ENCODE results near the gene SLC45A2.

Gene SLC45A2

GRCh38 chr5:34007201-34007620, 22.7 kb upstream of the SLC45A2 start:
- DNase-seq (ENCODE audit: low spot score) = no peak

DNA sequence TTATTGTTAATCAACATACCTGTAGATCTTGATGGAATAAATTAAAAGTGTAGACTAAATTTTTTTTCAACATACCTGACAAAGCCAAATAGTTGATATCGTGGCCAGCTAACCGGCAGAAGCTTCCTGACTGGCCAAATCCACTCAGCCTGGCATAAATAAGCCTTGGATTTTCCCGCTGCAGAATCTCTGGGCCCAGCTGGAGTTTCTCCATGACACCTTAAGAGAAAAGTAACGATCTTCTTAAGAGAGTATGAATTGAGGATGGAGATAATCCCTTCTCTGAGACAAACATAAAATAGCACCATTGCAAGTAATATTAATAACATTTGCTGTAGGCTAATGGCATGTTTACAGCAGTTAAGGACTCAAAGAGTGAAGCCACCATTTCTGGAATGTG, 21.2 kb upstream of the SLC45A2 start:
- DNase-seq (ENCODE audit: low spot score) = no peak

GRCh38 chr5:34005211-34005610, 20.7 kb upstream of the SLC45A2 start:
- no peak for DNase-seq (ENCODE audit: low spot score)

GRCh38 chr5:34003941-34004340, 19.4 kb upstream of the SLC45A2 start:
- no peak for DNase-seq (ENCODE audit: low spot score)

DNA sequence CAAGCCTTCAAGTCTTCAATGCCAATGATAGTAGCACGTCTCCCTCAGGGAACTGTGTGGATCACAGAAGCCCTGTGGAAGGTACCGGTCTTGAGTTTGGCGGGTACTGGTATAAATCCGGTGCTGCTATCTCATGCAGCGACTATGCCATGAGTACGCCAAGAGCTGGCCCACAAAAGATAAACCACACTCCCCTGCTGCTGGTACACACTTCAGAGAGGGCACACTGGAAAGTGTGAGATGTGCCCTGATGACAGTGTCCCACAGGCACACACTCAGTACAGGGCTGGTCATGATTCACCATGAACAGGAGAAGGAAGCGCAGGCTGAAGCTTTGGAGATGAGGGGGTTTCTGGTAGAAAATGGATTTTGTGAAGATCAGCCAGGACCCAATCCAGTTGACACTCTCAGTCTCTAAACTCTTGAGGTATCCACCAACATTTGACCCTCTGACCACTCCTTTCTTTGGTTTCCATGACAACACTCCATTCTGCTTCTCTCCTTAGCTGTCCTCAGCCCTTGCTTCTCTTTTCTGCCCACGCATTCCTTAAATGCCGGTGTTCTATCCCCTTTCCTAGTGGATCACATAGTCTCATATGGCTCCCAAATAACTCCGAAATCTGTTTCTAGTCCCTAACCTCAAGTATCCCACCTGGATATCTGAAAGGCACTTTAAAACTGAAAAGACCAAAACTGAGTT, 18.3 kb upstream of the SLC45A2 start:
- DNase-seq (ENCODE audit: low spot score) = no peak

DNA sequence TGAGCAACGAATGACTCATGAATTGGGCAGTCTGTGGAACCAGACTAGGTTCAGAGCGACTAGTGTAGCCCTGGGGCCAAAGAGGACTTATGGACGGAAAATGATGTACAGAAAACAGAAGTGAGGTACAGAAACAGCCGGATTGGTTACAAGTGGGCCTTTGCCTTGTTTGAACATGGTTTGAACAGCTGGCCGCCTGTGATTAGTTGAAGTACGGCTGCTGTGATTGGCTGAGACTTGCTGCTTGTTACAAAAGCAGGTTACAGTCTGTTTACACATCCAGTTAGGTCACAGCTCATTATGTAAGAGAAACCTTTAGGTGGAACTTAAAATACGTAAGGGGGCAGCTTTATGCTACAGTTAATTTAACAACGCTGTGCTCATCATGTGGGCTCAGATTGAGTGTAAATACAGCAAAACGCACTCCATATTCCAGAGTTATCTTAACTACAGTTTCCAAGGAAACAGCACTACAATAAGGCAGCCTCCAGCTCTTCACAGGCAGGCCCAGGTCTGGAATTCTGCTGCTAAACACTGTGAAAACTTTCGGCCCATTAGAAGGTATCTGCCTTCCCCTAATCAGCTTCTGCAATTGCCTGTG, 16.8 kb upstream of the SLC45A2 start:
- peak; percentile 84 for DNase-seq (ENCODE audit: low spot score)

GRCh38 chr5:33999978-34000377, 15.5 kb upstream of the SLC45A2 start:
- no peak for DNase-seq (ENCODE audit: low spot score)

DNA sequence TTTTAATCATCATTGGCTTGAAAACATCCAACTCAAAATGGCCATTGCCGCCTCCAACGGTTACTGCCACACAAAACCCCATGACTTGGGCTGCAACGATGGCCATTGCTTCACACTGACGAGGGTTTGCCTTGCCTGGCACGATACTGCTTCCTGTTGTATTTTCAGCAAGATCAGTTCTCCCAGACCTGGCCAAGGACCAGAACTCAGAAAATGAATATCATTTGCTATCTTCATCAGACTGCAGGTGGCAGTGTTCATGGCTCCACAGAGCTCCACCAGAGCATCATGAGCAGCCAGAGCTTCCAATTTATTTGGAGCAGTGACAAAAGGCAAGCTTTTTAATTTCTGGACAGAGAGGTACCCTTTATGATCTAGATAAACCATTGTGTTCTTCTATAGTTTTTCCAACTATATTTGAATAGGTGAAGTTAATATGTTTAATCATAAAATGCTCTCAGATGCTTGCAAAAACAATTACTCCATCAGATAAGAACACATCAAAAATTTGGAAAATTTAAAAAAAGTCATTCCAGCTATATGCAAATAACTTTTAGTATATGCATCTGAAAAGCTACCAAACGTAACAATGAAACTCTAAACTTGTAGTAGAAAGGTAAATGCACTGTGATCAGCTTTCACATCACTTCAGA, 13.0 kb upstream of the SLC45A2 start:
- DNase-seq (ENCODE audit: low spot score) = peak; percentile 71

DNA sequence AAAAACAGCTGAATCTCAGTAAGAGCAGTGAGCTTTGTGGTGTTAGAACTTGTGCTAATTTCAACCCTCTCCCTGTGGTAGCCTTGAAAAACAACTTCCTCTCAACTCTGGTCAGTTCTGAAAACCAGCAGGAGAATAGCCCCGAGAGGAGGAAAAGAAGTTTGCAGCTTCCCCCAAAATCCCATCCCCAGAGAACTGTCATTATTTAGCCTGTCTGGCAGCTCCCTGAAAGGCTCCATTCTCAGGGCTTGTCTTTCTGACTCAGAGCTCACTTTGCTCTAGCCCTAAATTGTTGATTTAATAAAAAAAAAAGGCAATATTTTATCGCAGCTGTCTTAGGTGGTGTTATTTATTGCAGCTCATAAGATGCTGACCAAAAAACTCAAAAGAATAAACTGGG, 11.4 kb upstream of the SLC45A2 start:
- no peak for DNase-seq (ENCODE audit: low spot score)

- no peak for DNase-seq (ENCODE audit: low spot score)
Observed at GRCh38 chr5:33994845-33995244, 10.4 kb upstream of the SLC45A2 start.

- DNase-seq (ENCODE audit: low spot score) = no peak
Observed at GRCh38 chr5:33992864-33993263, 8.4 kb upstream of the SLC45A2 start.

GRCh38 chr5:33985447-33985846, 954 bp upstream of the SLC45A2 start:
- DNase-seq (ENCODE audit: low spot score) = no peak

GRCh38 chr5:33984178-33984577, 315 bp downstream of the SLC45A2 start:
- no peak for DNase-seq (ENCODE audit: low spot score)

DNA sequence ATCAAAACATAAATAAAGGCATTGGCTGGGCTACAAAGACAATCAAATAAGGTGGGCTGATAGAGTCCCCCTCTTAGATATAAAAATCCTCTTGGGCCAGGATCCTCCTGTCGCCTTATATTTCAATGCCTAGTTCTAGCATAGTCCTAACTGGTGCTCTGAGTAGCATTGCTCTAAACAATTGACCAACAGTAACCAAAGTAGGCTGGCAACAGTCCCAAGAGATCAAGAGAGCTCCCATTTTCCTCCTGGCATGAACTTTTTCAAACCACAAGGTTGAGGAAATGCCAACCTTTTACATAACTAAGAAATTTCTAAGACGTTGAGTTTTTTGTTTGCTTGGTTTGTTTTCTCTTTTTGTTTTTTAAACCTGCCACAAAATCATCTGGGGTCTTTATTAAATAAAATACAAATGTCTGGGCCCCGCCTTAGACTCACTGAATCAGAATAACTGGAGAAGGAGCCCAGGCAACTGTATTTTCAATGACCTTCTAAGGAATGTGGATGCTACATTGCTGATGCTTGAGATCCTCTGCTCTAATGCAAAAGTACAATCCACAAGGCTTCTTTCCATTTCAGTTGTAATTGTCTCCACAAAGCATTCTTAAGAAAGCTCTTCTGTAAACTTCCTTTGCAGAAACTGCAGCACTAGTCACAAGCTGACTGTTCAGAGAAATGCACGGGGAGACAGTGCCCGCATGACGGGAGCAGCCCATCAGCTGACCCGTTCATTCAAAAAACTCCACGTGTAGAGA, 2.9 kb downstream of the SLC45A2 start:
- no peak for DNase-seq (ENCODE audit: low spot score)

DNA sequence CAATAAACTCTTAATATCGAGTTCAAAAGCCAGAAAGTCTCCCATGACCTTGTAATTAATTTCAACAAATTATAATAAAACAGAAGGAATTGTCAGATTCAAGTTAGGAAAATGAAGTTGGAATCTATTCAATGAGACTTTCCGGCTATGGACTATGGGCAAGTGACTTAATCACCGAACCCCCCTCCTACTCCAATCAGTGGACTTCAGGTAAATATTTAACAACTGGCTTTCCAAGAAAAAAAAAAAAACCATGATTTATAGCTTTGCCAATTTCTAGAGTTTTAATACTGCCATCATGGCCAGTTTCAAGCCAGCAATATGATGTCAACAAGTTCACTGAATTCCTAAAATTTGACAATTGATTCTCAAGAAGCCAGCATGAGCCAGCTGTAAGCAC, 4.5 kb downstream of the SLC45A2 start:
- no peak for DNase-seq (ENCODE audit: low spot score)

DNA sequence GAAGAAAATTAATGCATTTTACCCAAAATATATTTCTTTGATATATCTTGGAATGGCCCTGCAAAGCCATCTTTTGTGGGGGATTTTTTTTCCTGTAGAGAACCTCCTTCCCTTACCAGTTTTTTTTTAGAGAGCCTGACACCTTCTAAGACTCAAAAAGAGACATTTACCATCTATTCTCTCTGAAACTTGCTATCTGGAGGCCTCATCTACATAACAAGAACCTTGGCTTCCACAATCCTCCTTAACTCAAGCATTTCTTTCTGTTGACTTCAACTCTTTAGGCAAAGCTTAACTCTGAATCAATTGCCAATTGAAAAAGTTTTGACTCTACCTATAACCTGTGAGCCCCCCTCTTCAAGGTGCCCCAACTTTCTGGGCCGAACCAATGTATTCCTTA, 6.2 kb downstream of the SLC45A2 start:
- DNase-seq (ENCODE audit: low spot score) = no peak

- DNase-seq (ENCODE audit: low spot score) = no peak
Observed at GRCh38 chr5:33976307-33976706, 8.2 kb downstream of the SLC45A2 start.

DNA sequence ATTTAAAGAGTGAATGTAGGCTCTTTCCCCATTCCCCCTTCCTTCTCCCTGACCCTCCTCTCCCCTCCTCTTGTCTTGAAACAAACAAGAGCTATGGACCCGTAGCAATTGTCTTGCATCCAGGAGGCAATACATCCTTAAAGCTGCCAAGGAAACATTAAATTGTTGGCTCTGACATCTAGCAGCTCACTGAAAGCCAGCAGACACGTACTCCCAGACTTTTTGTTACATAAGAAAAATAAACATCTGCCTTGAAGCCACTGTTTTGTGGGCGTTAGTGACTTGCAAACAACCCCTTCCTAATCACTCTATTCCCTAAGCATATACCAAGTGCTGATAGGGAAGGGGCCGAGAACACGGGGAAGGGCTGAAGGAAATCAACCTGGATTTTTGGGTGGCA, 8.6 kb downstream of the SLC45A2 start:
- DNase-seq (ENCODE audit: low spot score) = no peak

GRCh38 chr5:33973271-33973670, 11.2 kb downstream of the SLC45A2 start:
- no peak for DNase-seq (ENCODE audit: low spot score)

GRCh38 chr5:33969572-33970452, 14.7 kb downstream of the SLC45A2 start:
- DNase-seq (ENCODE audit: low spot score) = peak; percentile 88

DNA sequence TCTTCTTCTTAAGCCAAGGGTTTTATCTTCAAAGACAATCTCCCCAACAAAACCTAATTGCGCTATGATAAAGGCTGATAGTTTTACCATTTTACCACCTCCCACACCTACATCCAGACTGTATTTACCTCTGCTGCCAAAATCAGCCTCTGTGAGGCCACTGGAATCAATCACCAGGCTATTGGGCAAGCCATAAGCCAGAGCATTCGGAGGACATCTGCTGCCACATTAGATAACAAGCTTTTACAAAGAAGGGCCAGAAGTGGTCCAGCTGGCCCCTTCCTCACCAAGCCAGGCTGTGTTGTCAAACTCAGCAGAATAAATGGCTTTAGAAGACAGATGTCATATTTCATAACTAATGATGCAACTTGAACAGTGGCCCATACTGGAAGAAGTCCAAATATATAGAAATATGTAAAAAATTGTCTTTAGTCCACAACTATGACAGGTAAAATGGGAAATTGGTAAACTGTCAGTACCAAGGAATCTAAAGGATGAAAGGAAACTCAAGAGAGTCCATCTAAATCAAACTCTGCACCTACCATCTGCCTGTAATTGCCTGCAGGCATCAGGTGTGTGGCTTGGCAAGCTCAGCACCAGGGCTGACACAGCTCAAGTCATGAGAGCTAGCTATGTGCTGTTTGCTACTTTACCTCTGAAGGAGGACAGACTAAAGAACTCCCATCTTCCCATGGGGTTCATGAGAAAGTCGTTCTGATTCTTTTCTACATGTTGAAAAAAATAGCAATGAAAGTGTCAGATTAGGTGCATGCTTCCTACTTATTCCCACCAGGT, 16.1 kb downstream of the SLC45A2 start:
- no peak for DNase-seq (ENCODE audit: low spot score)
